Measurements from ENCODE around the gene GET4. TPM values are rescaled to one million over a fixed set of nuclear protein-coding genes. Genes with fewer than 3 reads are reported as not detected.

The GET4 gene
- total RNA-seq, 1 experiment from 2014 or later: 44.8 TPM

- Histone ChIP-seq H3K27ac (ENCODE audit: low read depth, low read length) (no peak overlapping the region), H3K4me2 (ENCODE audit: low read length) (no peak overlapping the region), H4K20me1 (ENCODE audit: insufficient read depth) (no peaks in the 10 kb centered on the region), H3K9me3 (ENCODE audit: control insufficient read depth in 1 of 2, insufficient read depth in 1 of 2, low read depth in 1 of 2, low read length in 2 of 2) (no peaks in the 10 kb centered on the region), H3K79me2 (ENCODE audit: insufficient read depth, low read length) (no peaks in the 10 kb centered on the region), H3K4me1 (ENCODE audit: control insufficient read depth in 1 of 2, insufficient read depth in 2 of 2, low read length in 2 of 2) (peaks cover 7 to 9% of the 10 kb centered on the region in 2 experiments), H3K36me3 (ENCODE audit: control insufficient read depth in 1 of 2, insufficient read depth in 2 of 2, low read length in 2 of 2) (no peaks in the 10 kb centered on the region), H3K9me2 (ENCODE audit: insufficient read depth) (no peaks in the 10 kb centered on the region), H2AFZ (ENCODE audit: low read depth, low read length, poor library complexity, severe bottlenecking) (no peak overlapping the region), H3K9ac (ENCODE audit: low read length) (no peak overlapping the region), H3K4me3 (replicated peaks in 1 of 2; ENCODE audit: low read depth in 1 of 2, low read length in 2 of 2) (no peak overlapping the region), H3K27me3 (ENCODE audit: insufficient read depth, low read length) (0 out of 2 replicates have a peak, but pooled peaks cover 2% of the 10 kb centered on the region)
- TF ChIP-seq ELF1 (IDR thresholded peaks at IDR 0.05; ENCODE audit: borderline replicate concordance, low read depth) (no peak), MAX (IDR thresholded peaks at IDR 0.05) (no peak), CBX3 (IDR thresholded peaks at IDR 0.05; ENCODE audit: low read depth) (no peak), FOSL1 (IDR thresholded peaks at IDR 0.05; ENCODE audit: low read depth) (no peak), EZH2 (IDR thresholded peaks at IDR 0.05) (no peak), JUND (IDR thresholded peaks at IDR 0.05) (no peak), ATF3 (IDR thresholded peaks at IDR 0.05) (no peak), REST (IDR thresholded peaks at IDR 0.05; ENCODE audit: low read depth) (no peak), ZNF274 (IDR thresholded peaks at IDR 0.05; ENCODE audit: low read depth, low read length) (no peak), CTCF (IDR thresholded peaks at IDR 0.05 in 2 of 3, conservative IDR thresholded peaks at IDR 0.05 in 1 of 3; ENCODE audit: borderline replicate concordance in 1 of 3, insufficient read depth in 1 of 3, low read depth in 2 of 3, low read length in 2 of 3) (no peak)
- BruUV-seq (replicated peaks): no TSS peak
- ATAC-seq (no peak), DNase-seq (ENCODE audit: low read depth, low spot score) (no peak)
- RAD21 ChIA-PET (ENCODE audit: low non-redundant PET in 1 of 2, low total read pairs in 2 of 2, uncharacterized antibody in 2 of 2, unreplicated experiment in 2 of 2): no interaction called here
- POLR2A ChIA-PET: no interaction called here
- CTCF ChIA-PET: no interaction called here
- intact Hi-C loops (cut with micrococcal nuclease): loop anchor here (10.0 kb wide), 1 partner anchor 162 kb away; no protein-coding TSS in a partner anchor
Observed at GRCh38 chr7:902996-903395, 26.6 kb downstream of the GET4 start.
